ENCODE data around the gene WASHC2A.
"Not testable (repeated sequence)": the region's sequence is repeated elsewhere in the genome, so short reads cannot be mapped to it uniquely, and the experiment has no call there.

DNA sequence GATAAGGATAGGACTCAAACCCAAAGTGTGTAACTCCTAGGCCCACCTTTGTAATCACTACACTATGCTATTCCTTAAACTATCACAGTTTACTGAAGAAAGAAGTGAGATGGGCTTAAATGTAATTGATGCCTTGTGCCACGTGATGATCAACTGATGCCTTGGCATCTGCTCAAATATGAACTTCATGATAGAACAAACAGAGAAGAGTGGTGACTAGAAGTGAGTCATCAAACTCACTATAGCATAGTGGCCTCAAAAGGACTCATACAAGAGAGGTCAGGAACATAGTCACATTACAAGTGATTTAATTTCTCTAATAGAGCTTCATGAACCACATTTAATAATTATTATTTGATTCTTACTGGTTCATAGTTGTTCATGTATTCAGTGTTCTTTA lies 101.8 kb downstream of the WASHC2A start:
- TF ChIP-seq, protein P1, sequence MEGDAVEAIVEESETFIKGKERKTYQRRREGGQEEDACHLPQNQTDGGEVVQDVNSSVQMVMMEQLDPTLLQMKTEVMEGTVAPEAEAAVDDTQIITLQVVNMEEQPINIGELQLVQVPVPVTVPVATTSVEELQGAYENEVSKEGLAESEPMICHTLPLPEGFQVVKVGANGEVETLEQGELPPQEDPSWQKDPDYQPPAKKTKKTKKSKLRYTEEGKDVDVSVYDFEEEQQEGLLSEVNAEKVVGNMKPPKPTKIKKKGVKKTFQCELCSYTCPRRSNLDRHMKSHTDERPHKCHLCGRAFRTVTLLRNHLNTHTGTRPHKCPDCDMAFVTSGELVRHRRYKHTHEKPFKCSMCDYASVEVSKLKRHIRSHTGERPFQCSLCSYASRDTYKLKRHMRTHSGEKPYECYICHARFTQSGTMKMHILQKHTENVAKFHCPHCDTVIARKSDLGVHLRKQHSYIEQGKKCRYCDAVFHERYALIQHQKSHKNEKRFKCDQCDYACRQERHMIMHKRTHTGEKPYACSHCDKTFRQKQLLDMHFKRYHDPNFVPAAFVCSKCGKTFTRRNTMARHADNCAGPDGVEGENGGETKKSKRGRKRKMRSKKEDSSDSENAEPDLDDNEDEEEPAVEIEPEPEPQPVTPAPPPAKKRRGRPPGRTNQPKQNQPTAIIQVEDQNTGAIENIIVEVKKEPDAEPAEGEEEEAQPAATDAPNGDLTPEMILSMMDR (IDR thresholded peaks at IDR 0.05): not testable (repeated sequence)
- TF ChIP-seq POLR2A (IDR thresholded peaks at IDR 0.05): not testable (repeated sequence)

All from upper lobe of left lung (tissue), 4 donors.